K562 (cell line): ENCODE data around the gene TAF1A. TPM values are rescaled to one million over a fixed set of nuclear protein-coding genes. Genes with fewer than 3 reads are reported as not detected.

Experiments used
- ARID3A ChIP-seq: IDR thresholded peaks from 2 replicates; pipeline ENCODE4 v1.6.1; 2012; ENCODE audit warnings: low read depth, low read length, improper control_type of control experiment, borderline replicate concordance
- CEBPG ChIP-seq, 3 experiments: fragments of 200-800 bp in 1 of 3; sonication (Bioruptor generic) in 1 of 3; sonication (generic) in 1 of 3; formaldehyde crosslinking in 1 of 3; IDR thresholded peaks in 2 of 3; conservative IDR thresholded peaks in 1 of 3; 2 replicates each; pipeline versions ENCODE4 v1.6.1 to v1.8.0; 2016 to 2022; ENCODE audit warnings: missing compliant biosample characterization in 2 of 3, missing genetic modification characterization in 2 of 3, mild to moderate bottlenecking in 1 of 3, missing genetic modification reagents in 1 of 3
- DEAF1 ChIP-seq: fragments of 450-650 bp; formaldehyde crosslinking; IDR thresholded peaks from 2 replicates; pipeline ENCODE4 v1.4.0; 2020; ENCODE audit warnings: mild to moderate bottlenecking, moderate library complexity
- E2F8 ChIP-seq: fragments of 450-650 bp; IDR thresholded peaks from 2 replicates; pipeline ENCODE4 v1.7.1; 2018; ENCODE audit warnings: mild to moderate bottlenecking, low read depth; ENCODE audit not compliant: partially characterized antibody
- ELF4 ChIP-seq: fragments of 450-650 bp; formaldehyde crosslinking; IDR thresholded peaks from 2 replicates; pipeline ENCODE4 v1.4.0; 2022; ENCODE audit warnings: missing genetic modification characterization
- HOXB6 ChIP-seq: fragments of 250-450 bp; sonication (Bioruptor Pico); IDR thresholded peaks from 2 replicates; pipeline ENCODE4 v1.5.1; 2022; ENCODE audit warnings: mild to moderate bottlenecking, borderline replicate concordance
- SAP30 ChIP-seq: fragments of 200-600 bp; sonication (generic); IDR thresholded peaks from 2 replicates; pipeline ENCODE4 v1.6.1; 2012; ENCODE audit warnings: borderline replicate concordance, low read depth, mild to moderate bottlenecking, moderate library complexity, low read length, control low read depth, inconsistent platforms; ENCODE audit not compliant: insufficient read depth, poor library complexity, severe bottlenecking
- SMARCC2 ChIP-seq: fragments of 450-650 bp; IDR thresholded peaks from 2 replicates; pipeline ENCODE4 v1.6.1; 2017; ENCODE audit warnings: antibody characterized with exemption, moderate library complexity, mild to moderate bottlenecking, low read depth
- THRA ChIP-seq: fragments of 450-650 bp; IDR thresholded peaks from 2 replicates; pipeline ENCODE4 v1.6.1; 2017; ENCODE audit warnings: mild to moderate bottlenecking, moderate library complexity
- ZBTB8A ChIP-seq: fragments of 450-650 bp; IDR thresholded peaks from 2 replicates; pipeline ENCODE4 v1.6.1; 2018; ENCODE audit warnings: mild to moderate bottlenecking, moderate library complexity; ENCODE audit not compliant: partially characterized antibody
- ZC3H8 ChIP-seq: fragments of 450-650 bp; IDR thresholded peaks from 2 replicates; pipeline ENCODE4 v1.6.1; 2017
- ZNF165 ChIP-seq: fragments of 250-450 bp; sonication (Bioruptor Pico); IDR thresholded peaks from 2 replicates; pipeline ENCODE4 v1.4.0; 2020; ENCODE audit warnings: borderline replicate concordance
- ZNF263 ChIP-seq: sonication (generic); formaldehyde crosslinking; IDR thresholded peaks from 2 replicates; pipeline ENCODE4 v1.8.0; 2022; ENCODE audit warnings: mild to moderate bottlenecking, missing genetic modification reagents, borderline replicate concordance
- ZNF586 ChIP-seq: fragments of 450-650 bp; formaldehyde crosslinking; conservative IDR thresholded peaks from 2 replicates; pipeline ENCODE4 v1.4.0; 2020; ENCODE audit warnings: mild to moderate bottlenecking, moderate library complexity
- ZNF589 ChIP-seq: fragments of 200-800 bp; sonication (Bioruptor generic); IDR thresholded peaks from 2 replicates; pipeline ENCODE4 v1.6.1; 2016; ENCODE audit warnings: low read depth, missing genetic modification characterization, missing compliant biosample characterization
- ZNF695 ChIP-seq: fragments of 450-650 bp; formaldehyde crosslinking; IDR thresholded peaks from 2 replicates; pipeline ENCODE4 v1.4.0; 2020; ENCODE audit warnings: mild to moderate bottlenecking, moderate library complexity
- ZNF79 ChIP-seq: fragments of 250-450 bp; sonication (Bioruptor Pico); IDR thresholded peaks from 2 replicates; pipeline ENCODE4 v1.4.0; 2020; ENCODE audit warnings: low read depth, mild to moderate bottlenecking, moderate library complexity
- polyA plus RNA-seq, 8 experiments: library from polyadenylated mRNA; depleted of rRNA in 4 of 8; stranded (reverse) in 5 of 8; unstranded in 3 of 8; fragments of >200 nt; fragmentation: Nextera tagmentation in 2 of 8; fragmentation: Illumina TruSeq in 1 of 8; extraction: Ambion mirVana in 2 of 8; extraction: Trizol in 1 of 8; gene quantifications; 2 replicates each; pipeline versions ENCODE4 v1.2.1 to v1.2.3, GENCODE V29; 2011 to 2014; ENCODE audit warnings: inconsistent platforms in 1 of 8, missing spikeins in 1 of 8
- total RNA-seq, 7 experiments: library from RNA; depleted of rRNA in 6 of 7; stranded (reverse); fragments of >200 nt in 6 of 7; fragmentation: Illumina TruSeq in 2 of 7; extraction: Trizol in 2 of 7; gene quantifications; 2 replicates each; pipeline versions ENCODE4 v1.2.1 to v1.2.3, GENCODE V29; 2011 to 2021; ENCODE audit warnings: low replicate concordance in 1 of 7

The TAF1A gene
- total and polyA plus RNA-seq, 9 of the 15 experiments (the other 6 are each of a cell fraction or from before 2014, with no cell fraction given), result 17.8 to 36.8 (median 25.3) TPM

GRCh38 chr1:222618001-222618879 is 28.5 kb upstream of the TAF1A start, which contains the start of gene MIA3 (continued):
- no peak for TF ChIP-seq THRA
- no peak for TF ChIP-seq ZNF695 (CRISPR knock-in tag)
- TF ChIP-seq ZNF79 (CRISPR knock-in tag), result no peak
- no peak for TF ChIP-seq SMARCC2
- no peak for TF ChIP-seq HOXB6 (CRISPR knock-in tag)
- TF ChIP-seq ZBTB8A, result no peak
- no peak for TF ChIP-seq ZNF586 (CRISPR knock-in tag)
- no peak for TF ChIP-seq ZNF589
- no peak for TF ChIP-seq CEBPG (CRISPR knock-in tag; IDR thresholded peaks at IDR 0.05)
- no peak for TF ChIP-seq CEBPG (tag; conservative IDR thresholded peaks at IDR 0.05 in 1 of 2, IDR thresholded peaks at IDR 0.05 in 1 of 2)
- TF ChIP-seq ZNF263 (CRISPR knock-in tag), result no peak
- TF ChIP-seq E2F8, result no peak
- no peak for TF ChIP-seq DEAF1 (CRISPR knock-in tag)
- no peak for TF ChIP-seq ARID3A
- TF ChIP-seq SAP30, result no peak
- TF ChIP-seq ZNF165 (CRISPR knock-in tag), result no peak
- no peak for TF ChIP-seq ELF4
- no peak for TF ChIP-seq ZC3H8
